Activated gamma-delta T cell (primary cell): ENCODE measurements around the gene MED27.

Experiments
- DNase-seq: peaks from one replicate; lab custom pipeline; 2025; lab: John Stamatoyannopoulos, UW

The MED27 gene

GRCh38 chr9:131880833-131881583 lies 198.7 kb downstream of the MED27 start:
- DNase-seq: no peak

- DNase-seq: no peak
These were observed 199.8 kb downstream of the MED27 start for GRCh38 chr9:131879911-131880290.

DNA sequence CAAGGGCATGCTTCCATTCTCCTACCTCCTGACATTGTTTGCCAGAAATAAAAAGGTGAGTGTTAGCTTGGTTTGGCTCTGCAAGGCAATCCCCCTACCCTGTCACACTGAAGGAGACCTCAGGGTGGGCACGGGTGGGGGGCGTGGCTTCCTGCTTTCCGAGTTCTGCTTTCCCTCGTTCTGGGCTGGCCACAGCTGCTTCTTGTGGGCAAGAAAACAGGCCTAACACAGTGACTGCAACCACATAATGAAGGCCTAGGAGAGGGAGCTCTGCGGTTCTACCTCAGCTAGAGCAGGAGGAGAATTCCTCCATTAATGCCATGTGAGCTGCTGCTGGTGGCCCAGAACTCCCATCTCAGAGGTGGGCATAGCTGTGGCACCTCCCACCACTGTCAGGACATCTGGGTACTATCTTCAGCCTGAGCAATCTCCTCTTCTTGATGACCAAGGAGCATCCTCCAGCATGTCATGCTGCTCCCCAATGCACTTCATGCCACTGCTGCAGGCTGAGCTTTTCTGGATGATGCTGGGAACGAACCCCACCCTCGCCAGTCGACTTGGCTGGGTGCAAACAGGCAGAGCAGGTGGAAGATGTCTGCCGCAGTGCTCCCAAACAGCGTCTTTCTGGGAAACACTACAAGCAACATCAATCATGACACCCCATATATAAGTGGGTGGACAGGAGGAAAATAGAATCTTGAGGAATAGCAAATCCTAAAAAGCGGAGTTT lies 200.3 kb downstream of the MED27 start:
- no peak for DNase-seq

- no peak for DNase-seq
These were observed 203.2 kb downstream of the MED27 start for GRCh38 chr9:131876486-131876885.

DNA sequence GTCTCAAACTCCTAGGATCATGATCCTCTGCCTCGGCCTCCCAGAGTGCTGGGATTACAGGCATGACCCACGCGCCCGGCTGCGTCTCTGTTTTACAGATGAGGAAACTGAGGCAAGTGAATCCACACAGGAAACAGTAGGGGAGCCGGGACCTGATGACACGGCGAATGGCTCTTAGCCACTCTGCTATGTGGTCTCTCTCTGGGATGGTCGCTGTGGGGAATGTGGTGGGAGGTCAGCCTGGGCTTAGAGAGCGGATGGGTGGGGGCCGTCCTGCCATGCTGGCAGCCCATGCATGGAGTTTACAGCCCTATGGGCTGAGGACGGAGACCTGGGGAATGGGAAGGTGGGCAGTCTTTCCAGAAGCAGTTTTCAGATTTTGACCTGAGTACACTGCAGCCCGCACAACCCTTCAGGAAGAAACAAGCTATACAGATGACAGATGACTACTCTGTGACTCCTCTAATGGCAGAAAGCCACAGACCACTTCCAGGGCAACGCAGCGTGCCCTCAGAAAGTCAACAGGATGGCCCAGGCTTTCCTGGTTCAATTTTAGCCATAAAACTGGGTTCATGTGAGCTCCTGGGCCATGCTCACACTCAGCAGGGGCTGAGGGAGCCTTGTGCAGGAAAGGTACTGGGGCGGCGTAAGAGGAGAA lies 203.7 kb downstream of the MED27 start:
- no peak for DNase-seq

DNA sequence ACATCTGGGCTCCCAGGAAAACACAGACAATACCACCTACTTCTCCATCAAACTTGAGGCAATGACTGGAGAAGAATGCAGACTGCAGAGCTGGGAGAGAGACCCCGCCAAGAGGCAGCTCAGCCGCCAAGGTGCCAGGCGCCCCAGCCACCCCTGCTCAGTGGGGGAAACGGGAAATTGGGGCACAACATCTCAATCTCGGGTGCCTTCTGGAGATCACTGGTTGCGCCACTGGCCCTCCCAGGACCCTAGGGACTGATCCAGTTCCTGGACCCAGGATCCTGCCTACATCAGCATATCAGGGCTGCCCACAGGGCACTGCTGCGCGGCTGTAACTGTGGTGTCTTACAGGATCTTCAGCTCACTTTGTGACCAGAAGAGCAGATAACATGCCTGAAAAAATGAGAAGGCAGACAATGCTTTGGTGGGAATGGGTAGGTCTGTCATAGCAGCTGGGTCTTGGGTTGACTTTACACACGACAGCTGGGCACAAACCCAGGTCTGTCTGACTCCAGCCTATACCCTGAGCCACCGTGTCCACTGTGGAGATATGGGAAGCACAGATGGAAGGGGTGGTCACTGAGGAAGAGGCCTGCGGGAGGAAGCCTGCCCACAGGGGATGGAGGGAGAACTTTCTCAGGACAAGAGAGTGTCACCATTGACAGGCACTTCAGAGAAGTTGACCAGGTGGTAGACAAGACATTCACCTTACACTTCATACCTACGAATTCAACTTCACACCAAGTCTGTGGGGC lies 204.6 kb downstream of the MED27 start:
- no peak for DNase-seq

DNA sequence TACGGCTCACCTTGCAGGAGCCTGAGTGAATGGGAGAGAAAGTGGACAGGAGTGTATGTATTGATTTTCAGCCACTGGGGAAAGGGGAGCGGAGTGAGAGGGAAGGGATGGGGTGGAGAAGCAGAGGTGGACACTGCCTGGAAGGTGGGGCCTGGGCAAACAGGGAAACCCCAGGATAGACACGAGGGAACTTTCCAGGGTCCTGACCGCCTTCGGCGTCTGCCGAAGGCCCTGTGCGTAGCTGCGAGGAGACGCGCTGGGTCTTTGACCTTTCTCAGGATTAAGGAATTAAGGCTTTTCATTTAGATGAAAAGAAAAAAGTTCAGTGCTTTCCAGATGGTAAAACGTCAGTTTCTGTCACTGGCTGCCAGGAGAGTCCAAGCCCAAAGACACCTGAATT lies 205.2 kb downstream of the MED27 start:
- DNase-seq: no peak

DNA sequence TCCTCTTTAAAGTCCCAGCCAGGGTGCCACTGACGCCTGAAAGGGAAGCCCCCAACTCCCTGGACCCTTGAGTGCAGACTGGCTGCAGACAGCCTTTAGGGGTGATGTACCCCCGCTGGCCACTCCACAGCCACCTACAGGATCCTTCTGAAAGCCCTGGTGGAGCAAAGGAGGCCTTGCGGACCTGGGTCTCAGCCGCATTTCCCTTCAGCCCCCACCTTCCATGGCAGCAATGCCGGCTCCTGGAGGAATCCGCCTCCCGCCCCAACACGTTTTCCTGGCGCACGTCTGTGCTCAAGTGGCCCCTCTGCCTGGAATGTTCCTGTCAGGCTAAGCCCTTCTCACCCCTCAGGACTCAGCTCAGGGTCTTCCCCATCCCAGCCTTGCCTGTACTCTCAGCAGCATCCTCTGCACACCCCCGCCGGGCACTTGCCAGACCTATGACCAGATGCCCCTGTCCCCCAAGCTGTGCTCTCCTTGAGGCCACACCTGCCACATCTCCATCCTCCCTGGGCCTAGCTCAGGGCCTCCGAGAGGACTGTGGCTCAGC lies 205.7 kb downstream of the MED27 start:
- no peak for DNase-seq

- no peak for DNase-seq
These were observed 206.3 kb downstream of the MED27 start for GRCh38 chr9:131873335-131873734.

DNA sequence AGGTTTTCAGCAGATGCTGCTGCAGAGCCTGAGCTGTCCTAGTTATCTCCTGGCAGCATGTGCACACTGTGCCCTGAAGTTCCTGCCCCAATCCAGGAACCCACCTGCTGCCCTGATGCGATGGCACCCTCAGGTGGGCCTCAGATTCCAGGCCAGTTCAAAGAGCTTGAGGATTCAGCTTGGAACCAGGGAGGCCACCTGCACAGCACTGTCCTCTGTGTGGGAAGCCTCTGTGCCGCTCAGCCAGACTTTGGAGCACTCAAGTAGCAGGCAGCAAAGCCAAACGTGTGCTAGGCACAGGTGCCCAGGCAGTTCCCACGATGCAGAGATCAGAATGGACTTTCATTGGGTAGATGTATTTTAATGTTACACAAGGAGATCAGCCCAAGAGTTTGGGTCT lies 207.0 kb downstream of the MED27 start:
- no peak for DNase-seq

GRCh38 chr9:131872006-131872405 lies 207.7 kb downstream of the MED27 start:
- DNase-seq: no peak

DNA sequence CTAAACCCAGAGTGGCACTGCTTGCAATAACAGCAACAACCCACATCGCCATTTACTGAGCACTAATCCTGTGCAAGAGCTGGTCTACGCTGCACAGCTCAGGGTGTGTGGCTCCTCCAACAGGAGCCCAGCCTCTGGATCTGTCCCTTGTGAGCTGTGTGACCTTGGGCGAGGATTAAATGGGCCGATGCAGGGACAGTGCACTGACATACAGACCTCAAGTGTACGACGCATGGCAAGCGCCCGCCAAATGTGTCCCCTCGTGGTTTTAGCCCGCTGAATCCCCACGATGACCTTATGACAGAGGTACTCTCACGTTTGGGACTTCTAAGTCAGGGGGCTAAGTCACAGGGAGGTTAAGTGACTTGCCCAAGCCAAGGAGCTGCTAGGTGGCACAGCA lies 209.5 kb downstream of the MED27 start:
- no peak for DNase-seq

GRCh38 chr9:131869348-131869747 lies 210.3 kb downstream of the MED27 start:
- no peak for DNase-seq

GRCh38 chr9:131868766-131869165 lies 210.9 kb downstream of the MED27 start:
- no peak for DNase-seq

DNA sequence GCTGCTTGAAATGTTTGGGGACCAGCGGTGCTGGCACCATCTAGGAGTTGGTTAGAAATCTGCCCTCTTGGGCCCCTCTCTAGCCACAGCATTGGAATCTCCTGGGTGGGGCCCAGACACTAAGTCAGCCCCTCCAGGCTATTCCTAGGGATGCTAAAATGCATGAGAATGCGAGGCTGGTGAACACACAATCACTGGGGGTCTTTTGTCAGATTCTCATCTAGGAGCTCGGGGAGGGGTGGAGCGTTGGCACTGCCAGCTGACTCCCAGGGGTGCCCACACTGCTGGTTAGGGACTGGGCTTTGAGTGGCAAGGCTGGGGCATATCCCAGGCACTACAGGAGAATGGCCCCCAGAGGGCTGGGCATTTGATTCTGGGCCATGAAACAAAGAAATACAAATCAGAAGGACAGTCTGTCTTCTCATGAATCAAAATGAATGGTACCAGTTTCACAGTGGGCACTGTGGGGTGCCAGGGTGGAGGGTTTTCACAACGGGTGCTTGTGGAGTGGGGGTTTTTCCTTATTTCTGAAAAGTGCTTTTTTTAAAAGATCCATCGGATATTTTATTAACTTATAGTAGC lies 212.0 kb downstream of the MED27 start:
- DNase-seq: no peak

DNA sequence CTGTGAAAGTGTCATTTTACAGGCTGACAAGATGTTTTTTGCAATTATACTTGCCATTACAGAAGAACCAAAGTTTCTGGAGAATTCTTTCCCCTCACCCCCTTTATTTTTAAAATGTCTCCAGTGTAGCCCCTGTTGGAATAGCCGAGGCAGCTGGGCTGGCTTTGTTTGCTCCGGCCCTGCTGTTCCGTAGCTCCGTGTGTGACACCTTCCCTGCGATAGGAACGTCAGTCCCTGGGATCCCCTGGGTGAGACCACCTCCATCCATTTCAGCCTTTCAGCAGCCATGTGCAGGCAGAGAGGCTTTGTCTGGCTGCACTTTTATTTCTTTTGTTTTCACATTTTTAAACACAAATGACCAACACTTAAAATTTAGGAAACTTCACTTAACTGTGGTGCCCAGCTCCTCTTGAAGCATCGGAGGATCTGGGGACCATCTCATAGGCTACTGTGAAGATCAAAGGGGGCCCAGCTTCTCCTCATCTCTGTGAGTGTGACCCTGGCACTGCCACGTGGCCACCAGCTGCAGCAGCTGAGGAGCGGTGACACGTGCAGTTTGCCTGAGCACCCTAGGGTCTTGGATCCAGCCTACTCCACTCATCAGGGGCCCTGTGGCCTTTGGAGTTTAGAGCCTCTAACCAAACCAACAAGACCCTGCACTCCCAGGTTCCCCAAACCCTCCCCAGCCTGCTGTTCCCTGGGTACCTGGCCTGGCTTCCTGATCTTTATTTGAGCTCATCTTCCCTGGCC lies 214.0 kb downstream of the MED27 start:
- DNase-seq: no peak

DNA sequence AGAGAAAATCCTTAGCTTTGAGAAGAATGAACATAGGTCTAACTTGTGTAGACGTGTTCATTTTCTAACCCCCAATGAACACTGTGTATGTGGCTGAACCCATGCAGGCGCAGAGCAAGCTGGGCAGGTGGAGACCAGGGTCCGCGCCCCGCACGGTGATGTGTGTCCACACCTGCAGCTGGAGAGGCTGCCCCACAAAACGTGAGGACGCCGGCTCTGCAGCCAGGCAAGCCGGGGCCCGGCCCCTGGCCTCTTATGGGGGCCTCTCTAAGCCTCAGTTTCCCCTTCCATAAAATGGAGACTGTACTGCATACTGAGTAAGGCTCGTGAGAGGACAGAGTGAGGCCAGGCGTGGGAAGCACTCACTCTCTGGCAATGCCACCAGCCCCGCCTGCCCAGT lies 215.1 kb downstream of the MED27 start:
- no peak for DNase-seq

GRCh38 chr9:131863306-131863896 lies 216.3 kb downstream of the MED27 start:
- no peak for DNase-seq

- no peak for DNase-seq
These were observed 217.4 kb downstream of the MED27 start for GRCh38 chr9:131862261-131862660.

DNA sequence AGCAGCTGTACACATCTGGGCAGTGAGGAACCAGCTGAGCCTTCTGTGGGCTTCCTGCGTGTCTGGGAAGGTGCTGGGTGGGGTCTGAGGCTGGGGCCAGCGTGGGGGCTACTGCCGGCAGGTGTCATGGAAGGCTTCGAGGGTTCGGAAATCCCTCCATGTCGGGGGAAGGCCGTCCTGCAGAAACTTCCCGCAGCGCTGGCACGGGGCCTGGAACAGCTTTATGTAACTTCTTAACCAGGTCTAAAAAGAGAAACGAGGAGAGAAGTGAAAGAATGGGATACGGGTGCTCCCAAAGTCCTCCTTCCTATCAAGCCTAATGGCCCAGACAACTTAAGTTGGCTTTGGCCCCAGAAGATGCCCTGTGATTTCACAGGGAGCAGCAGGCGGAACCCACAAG lies 219.2 kb downstream of the MED27 start:
- DNase-seq: no peak

DNA sequence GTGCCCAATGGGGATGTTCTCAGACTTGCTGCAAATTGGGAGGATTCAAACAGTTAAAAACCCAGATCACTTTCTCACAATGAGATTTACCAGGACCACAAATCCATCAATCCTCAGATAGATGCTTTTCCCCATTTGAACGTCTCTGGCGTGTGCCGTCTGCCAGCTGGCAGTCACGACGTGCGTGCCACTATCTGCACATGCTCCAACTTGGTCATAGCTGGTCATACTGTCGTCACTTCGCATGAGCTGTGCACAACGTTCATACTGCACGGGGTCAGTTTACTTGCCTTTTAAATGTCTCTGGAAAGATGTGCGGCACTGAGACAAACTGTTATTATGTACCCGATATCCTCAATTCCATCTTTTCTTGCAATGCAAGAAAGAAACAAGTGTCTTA lies 221.5 kb downstream of the MED27 start:
- DNase-seq: no peak
